K562 (cell line): ENCODE results near the gene SAMD14. TPM values are rescaled to one million over a fixed set of nuclear protein-coding genes. Genes with fewer than 3 reads are reported as not detected.

ENCODE experiments used
- CBFA2T3 ChIP-seq: fragments of 450-650 bp; IDR thresholded peaks from 2 replicates; pipeline ENCODE4 v1.6.1; 2017
- CHCHD3 ChIP-seq: fragments of 250-450 bp; sonication (Bioruptor Pico); IDR thresholded peaks from 2 replicates; pipeline ENCODE4 v2.1.2; 2022; ENCODE audit warnings: mild to moderate bottlenecking
- ETV1 ChIP-seq: fragments of 450-650 bp; conservative IDR thresholded peaks from 2 replicates; pipeline ENCODE4 v1.6.1; 2016; ENCODE audit warnings: missing genetic modification characterization, control low read depth, low read depth, missing compliant biosample characterization
- FOS ChIP-seq: IDR thresholded peaks from 3 replicates; pipeline ENCODE4 v1.6.1; 2011; ENCODE audit not compliant: insufficient read length; ENCODE audit errors: extremely low read depth
- FOXA1 ChIP-seq: fragments of 450-650 bp; IDR thresholded peaks from 2 replicates; pipeline ENCODE4 v1.6.1; 2016; ENCODE audit warnings: mild to moderate bottlenecking, borderline replicate concordance
- GABPB1 ChIP-seq: sonication (generic); formaldehyde crosslinking; IDR thresholded peaks from 2 replicates; pipeline ENCODE4 v1.8.0; 2022; ENCODE audit warnings: mild to moderate bottlenecking, missing genetic modification reagents
- GABPB2 ChIP-seq: fragments of 250-450 bp; sonication (Bioruptor Pico); conservative IDR thresholded peaks from 2 replicates; pipeline ENCODE4 v1.5.1; 2021; ENCODE audit warnings: mild to moderate bottlenecking
- KLF16 ChIP-seq: IDR thresholded peaks from 2 replicates; pipeline ENCODE4 v1.6.1; 2016; ENCODE audit warnings: antibody characterized with exemption
- MCM2 ChIP-seq: fragments of 450-650 bp; IDR thresholded peaks from 2 replicates; pipeline ENCODE4 v1.6.1; 2017; ENCODE audit warnings: low read depth, mild to moderate bottlenecking
- PHF8 ChIP-seq: fragments of 200-600 bp; sonication (generic); IDR thresholded peaks from 2 replicates; pipeline ENCODE4 v1.6.1; 2012; ENCODE audit warnings: mixed run types, mild to moderate bottlenecking, inconsistent platforms, low read length, moderate library complexity, borderline replicate concordance
- SIN3B ChIP-seq: fragments of 450-650 bp; IDR thresholded peaks from 2 replicates; pipeline ENCODE4 v1.6.1; 2017; ENCODE audit warnings: low read depth, mild to moderate bottlenecking, moderate library complexity
- SREBF2 ChIP-seq: sonication (generic); formaldehyde crosslinking; IDR thresholded peaks from 2 replicates; pipeline ENCODE4 v1.4.0; 2020; ENCODE audit warnings: mild to moderate bottlenecking, missing genetic modification reagents
- ZNF165 ChIP-seq: fragments of 250-450 bp; sonication (Bioruptor Pico); IDR thresholded peaks from 2 replicates; pipeline ENCODE4 v1.4.0; 2020; ENCODE audit warnings: borderline replicate concordance
- ZNF551 ChIP-seq: fragments of 250-450 bp; sonication (Bioruptor Pico); IDR thresholded peaks from 2 replicates; pipeline ENCODE4 v1.5.0; 2021; ENCODE audit warnings: mild to moderate bottlenecking, moderate library complexity
- ZNF644 ChIP-seq: fragments of 200-800 bp; sonication (Bioruptor generic); IDR thresholded peaks from 2 replicates; pipeline ENCODE4 v1.6.1; 2016; ENCODE audit warnings: low read depth, missing genetic modification characterization, missing compliant biosample characterization
- polyA plus RNA-seq, 8 experiments: library from polyadenylated mRNA; depleted of rRNA in 4 of 8; stranded (reverse) in 5 of 8; unstranded in 3 of 8; fragments of >200 nt; fragmentation: Nextera tagmentation in 2 of 8; fragmentation: Illumina TruSeq in 1 of 8; extraction: Ambion mirVana in 2 of 8; extraction: Trizol in 1 of 8; gene quantifications; 2 replicates each; pipeline versions ENCODE4 v1.2.1 to v1.2.3, GENCODE V29; 2011 to 2014; ENCODE audit warnings: inconsistent platforms in 1 of 8, missing spikeins in 1 of 8
- total RNA-seq, 7 experiments: library from RNA; depleted of rRNA in 6 of 7; stranded (reverse); fragments of >200 nt in 6 of 7; fragmentation: Illumina TruSeq in 2 of 7; extraction: Trizol in 2 of 7; gene quantifications; 2 replicates each; pipeline versions ENCODE4 v1.2.1 to v1.2.3, GENCODE V29; 2011 to 2021; ENCODE audit warnings: low replicate concordance in 1 of 7
- TF ChIP-seq, protein P1 (sequence below): sonication (generic); formaldehyde crosslinking; IDR thresholded peaks from 2 replicates; pipeline ENCODE4 v1.8.1; 2023; ENCODE audit warnings: mild to moderate bottlenecking, missing genetic modification reagents
- TF ChIP-seq, protein P2 (sequence below): fragments of 450-650 bp; formaldehyde crosslinking; conservative IDR thresholded peaks from 2 replicates; pipeline ENCODE4 v1.4.0; 2022; ENCODE audit warnings: mild to moderate bottlenecking, missing genetic modification characterization
- TF ChIP-seq, protein P3 (sequence below), 2 experiments: fragments of 450-650 bp in 1 of 2; IDR thresholded peaks; 2 replicates each; pipeline ENCODE4 v1.6.1; 2011 to 2017; ENCODE audit warnings: low read depth in 2 of 2, antibody characterized with exemption in 1 of 2, borderline replicate concordance in 1 of 2, low read length in 1 of 2, mild to moderate bottlenecking in 1 of 2, mixed read lengths in 1 of 2; ENCODE audit not compliant: control insufficient read depth in 1 of 2
- TF ChIP-seq, protein P4 (sequence below), 3 experiments: fragments of 200-800 bp in 1 of 3; fragments of 250-450 bp in 1 of 3; fragments of 450-650 bp in 1 of 3; sonication (Bioruptor Pico) in 1 of 3; sonication (Bioruptor generic) in 1 of 3; formaldehyde crosslinking in 1 of 3; IDR thresholded peaks; 2 replicates each; pipeline versions ENCODE4 v1.6.1 to v1.8.0; 2016 to 2022; ENCODE audit warnings: mild to moderate bottlenecking in 2 of 3, missing genetic modification characterization in 2 of 3, missing compliant biosample characterization in 1 of 3, moderate library complexity in 1 of 3

Gene SAMD14
- total and polyA plus RNA-seq, 9 of the 15 experiments (the other 6 are each of a cell fraction or from before 2014, with no cell fraction given): 0.04 to 0.07 TPM; not detected in 7

DNA sequence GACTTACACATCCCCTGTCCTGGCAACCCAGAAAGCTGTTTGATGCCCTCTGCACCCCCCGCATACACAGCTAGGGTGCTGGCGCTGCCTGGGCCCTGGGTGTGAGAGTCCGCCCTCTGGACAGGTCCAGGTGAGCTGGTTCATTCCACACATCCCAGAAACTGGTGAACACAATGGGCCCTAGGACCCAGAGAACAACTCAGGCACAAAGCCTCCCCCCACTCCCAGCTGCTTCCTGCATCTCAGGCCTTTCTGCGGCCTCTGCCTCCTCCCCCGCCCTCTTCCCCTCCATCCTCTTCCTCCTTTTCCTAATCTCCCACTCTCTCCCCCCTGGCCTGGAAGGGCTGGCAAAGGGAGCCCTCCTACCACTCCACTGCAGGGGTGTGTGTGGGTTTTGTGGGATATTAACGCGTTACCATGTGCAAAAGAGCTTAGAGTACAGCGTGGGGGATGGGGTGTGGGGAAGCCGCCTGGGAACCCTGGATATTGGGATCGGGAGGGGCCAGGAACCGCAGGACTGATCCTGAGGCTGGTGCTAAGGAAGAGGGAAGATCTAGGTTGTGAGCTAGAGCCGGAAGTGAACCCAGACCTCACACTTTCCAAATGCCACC is 22.1 kb upstream of the SAMD14 start (continued):
- TF ChIP-seq, protein P1, sequence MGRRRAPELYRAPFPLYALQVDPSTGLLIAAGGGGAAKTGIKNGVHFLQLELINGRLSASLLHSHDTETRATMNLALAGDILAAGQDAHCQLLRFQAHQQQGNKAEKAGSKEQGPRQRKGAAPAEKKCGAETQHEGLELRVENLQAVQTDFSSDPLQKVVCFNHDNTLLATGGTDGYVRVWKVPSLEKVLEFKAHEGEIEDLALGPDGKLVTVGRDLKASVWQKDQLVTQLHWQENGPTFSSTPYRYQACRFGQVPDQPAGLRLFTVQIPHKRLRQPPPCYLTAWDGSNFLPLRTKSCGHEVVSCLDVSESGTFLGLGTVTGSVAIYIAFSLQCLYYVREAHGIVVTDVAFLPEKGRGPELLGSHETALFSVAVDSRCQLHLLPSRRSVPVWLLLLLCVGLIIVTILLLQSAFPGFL (CRISPR knock-in tag): no peak
- TF ChIP-seq KLF16 (peak; percentile 64), ZNF551 (CRISPR knock-in tag) (no peak), ZNF644 (0 out of 2 replicates have a peak, but pooled peaks have one; percentile 35), GABPB1 (CRISPR knock-in tag) (peak; percentile 74; the same call in 1 of the 2 replicates), CBFA2T3 (peak; percentile 59), SREBF2 (CRISPR knock-in tag) (no peak), GABPB2 (no peak), MCM2 (no peak), SIN3B (no peak), ZNF165 (no peak), ETV1 (tag) (peak; percentile 87), FOS (no peak), FOXA1 (no peak), PHF8 (peak; percentile 45; the same call in 1 of the 2 replicates), CHCHD3 (CRISPR knock-in tag) (no peak)
- TF ChIP-seq, protein P2, sequence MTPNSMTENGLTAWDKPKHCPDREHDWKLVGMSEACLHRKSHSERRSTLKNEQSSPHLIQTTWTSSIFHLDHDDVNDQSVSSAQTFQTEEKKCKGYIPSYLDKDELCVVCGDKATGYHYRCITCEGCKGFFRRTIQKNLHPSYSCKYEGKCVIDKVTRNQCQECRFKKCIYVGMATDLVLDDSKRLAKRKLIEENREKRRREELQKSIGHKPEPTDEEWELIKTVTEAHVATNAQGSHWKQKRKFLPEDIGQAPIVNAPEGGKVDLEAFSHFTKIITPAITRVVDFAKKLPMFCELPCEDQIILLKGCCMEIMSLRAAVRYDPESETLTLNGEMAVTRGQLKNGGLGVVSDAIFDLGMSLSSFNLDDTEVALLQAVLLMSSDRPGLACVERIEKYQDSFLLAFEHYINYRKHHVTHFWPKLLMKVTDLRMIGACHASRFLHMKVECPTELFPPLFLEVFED: peak; percentile 69; the same call in 1 of the 2 replicates
- TF ChIP-seq, protein P3, sequence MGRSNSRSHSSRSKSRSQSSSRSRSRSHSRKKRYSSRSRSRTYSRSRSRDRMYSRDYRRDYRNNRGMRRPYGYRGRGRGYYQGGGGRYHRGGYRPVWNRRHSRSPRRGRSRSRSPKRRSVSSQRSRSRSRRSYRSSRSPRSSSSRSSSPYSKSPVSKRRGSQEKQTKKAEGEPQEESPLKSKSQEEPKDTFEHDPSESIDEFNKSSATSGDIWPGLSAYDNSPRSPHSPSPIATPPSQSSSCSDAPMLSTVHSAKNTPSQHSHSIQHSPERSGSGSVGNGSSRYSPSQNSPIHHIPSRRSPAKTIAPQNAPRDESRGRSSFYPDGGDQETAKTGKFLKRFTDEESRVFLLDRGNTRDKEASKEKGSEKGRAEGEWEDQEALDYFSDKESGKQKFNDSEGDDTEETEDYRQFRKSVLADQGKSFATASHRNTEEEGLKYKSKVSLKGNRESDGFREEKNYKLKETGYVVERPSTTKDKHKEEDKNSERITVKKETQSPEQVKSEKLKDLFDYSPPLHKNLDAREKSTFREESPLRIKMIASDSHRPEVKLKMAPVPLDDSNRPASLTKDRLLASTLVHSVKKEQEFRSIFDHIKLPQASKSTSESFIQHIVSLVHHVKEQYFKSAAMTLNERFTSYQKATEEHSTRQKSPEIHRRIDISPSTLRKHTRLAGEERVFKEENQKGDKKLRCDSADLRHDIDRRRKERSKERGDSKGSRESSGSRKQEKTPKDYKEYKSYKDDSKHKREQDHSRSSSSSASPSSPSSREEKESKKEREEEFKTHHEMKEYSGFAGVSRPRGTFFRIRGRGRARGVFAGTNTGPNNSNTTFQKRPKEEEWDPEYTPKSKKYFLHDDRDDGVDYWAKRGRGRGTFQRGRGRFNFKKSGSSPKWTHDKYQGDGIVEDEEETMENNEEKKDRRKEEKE (IDR thresholded peaks at IDR 0.05; ENCODE audit: borderline replicate concordance in 1 of 2, control insufficient read depth in 1 of 2, low read depth in 2 of 2, low read length in 1 of 2): no peak
- TF ChIP-seq, protein P4, sequence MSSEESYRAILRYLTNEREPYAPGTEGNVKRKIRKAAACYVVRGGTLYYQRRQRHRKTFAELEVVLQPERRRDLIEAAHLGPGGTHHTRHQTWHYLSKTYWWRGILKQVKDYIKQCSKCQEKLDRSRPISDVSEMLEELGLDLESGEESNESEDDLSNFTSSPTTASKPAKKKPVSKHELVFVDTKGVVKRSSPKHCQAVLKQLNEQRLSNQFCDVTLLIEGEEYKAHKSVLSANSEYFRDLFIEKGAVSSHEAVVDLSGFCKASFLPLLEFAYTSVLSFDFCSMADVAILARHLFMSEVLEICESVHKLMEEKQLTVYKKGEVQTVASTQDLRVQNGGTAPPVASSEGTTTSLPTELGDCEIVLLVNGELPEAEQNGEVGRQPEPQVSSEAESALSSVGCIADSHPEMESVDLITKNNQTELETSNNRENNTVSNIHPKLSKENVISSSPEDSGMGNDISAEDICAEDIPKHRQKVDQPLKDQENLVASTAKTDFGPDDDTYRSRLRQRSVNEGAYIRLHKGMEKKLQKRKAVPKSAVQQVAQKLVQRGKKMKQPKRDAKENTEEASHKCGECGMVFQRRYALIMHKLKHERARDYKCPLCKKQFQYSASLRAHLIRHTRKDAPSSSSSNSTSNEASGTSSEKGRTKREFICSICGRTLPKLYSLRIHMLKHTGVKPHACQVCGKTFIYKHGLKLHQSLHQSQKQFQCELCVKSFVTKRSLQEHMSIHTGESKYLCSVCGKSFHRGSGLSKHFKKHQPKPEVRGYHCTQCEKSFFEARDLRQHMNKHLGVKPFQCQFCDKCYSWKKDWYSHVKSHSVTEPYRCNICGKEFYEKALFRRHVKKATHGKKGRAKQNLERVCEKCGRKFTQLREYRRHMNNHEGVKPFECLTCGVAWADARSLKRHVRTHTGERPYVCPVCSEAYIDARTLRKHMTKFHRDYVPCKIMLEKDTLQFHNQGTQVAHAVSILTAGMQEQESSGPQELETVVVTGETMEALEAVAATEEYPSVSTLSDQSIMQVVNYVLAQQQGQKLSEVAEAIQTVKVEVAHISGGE (CRISPR knock-in tag; IDR thresholded peaks at IDR 0.05): no peak
